DLD1 (cell line): ENCODE measurements around the gene EPS8L1.
"Not testable (repeated sequence)": the region's sequence is repeated elsewhere in the genome, so short reads cannot be mapped to it uniquely, and the experiment has no call there.

Experiments
- in situ Hi-C: cut with HindIII; loops from 2 replicates; pipeline ENCODE4 v1.10.0; 2017; ENCODE audit warnings: low sequenced_read_pairs

The EPS8L1 gene

DNA sequence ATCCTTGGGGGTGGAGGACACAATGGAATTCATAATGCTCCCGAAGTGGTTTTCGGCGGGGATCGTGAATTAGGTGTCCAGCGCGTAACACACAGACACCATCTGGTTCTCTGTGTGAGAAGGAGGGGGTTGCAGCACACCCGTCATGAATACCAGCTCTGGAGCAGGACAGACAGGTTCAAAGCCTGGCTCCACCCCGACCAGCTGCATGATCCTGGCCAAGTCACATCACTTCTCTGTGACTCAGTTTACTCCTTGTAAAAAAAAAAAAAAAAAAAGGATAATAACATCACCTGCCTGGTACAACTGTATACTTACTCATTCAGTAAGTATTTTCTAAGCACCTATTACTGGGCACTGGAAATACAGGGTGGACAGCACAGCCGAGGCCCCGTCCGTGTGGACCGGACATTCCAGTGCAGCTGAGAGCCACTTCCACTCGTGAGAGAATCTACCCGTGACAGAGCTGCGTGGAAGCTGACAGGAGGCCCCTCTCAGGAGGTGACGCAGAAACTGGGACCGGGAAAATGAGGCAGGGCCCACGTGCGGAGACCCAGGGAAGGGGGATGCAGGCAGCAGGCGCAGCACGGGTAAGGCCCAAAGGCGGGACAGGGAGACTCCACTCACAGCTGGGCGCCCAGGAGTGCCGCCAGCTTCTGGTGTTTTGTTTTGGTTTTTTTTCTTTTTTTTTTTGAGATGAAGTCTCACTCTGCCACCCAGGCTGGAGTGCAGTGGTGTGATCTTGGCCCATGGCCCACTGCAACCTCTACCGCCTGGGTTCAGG lies 24.7 kb upstream of the EPS8L1 start:
- in situ Hi-C loops: no loop called here

DNA sequence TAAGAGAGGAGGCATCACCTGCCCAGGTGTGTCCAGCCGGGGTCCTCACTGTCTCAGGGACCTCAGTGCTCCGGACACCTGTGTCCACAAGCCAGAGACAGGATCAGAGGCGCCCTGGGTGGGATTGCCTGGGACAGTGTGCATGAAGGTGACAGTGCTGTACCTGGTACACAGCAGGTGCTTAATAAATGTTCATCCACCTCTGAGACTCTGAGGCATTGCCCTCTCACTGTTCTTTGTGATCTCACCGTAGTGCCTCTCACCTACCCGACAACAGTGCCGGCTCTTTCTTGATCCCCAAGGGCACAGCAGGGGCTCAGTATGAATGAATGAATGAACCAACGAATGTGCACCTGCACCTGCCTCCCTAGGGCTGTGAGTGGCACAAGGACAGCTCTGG lies 21.9 kb upstream of the EPS8L1 start:
- in situ Hi-C loops: no loop called here

DNA sequence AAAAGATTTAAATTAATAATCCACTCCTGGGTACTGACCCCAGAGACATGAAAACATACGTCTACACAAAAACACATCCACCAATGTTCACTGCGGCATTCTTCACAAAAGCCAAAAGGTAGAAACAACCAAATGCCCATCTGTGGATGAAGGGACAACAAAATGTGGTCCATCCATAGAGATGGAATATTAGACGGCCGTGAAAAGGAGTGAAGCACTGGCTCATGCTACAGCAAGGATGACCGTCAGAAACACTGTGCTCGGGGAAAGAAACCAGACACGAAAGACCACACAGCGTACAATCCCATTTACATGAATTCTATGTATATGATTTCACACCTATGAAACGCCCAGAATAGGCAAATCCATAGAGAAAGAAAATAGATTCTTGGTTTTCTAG lies 18.8 kb upstream of the EPS8L1 start:
- in situ Hi-C loops: no loop called here

DNA sequence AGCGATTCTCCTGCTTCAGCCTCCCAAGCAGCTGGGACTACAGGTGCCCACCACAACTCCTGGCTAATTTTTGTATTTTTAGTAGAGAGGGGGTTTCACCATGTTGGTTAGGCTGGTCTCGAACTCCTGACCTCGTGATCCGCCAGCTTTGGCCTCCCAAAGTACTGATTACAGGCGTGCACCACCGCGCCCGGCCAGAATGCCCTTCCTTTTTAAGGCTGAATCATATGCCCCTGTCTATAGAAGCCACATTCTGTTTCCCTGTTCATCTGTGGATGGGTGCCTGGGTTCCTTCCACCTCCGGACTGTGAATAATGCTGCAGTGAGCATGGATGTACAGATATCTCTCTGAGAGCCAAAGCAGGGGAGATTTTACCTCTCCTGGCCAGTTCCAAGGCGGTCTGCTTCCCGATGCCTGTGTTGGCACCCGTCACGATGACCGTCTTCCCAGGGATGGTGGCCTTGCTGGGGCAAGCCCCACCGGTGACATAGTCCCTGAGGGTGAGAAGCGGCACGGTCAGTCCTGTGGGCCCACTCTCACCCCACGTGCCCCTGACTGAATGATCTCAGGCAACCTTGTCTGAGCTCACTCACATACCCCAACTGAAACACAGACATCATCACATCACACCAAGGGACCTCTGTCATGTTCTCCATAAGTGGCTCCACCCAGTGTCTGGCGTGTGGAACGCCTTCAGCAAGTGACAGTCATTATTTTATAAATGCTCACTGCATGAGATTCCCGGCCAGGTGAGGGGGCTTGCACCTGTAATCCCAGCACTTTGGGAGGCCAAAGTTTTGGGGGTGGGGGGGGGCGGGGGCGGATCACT lies 16.7 kb upstream of the EPS8L1 start:
- in situ Hi-C loops: no loop called here

DNA sequence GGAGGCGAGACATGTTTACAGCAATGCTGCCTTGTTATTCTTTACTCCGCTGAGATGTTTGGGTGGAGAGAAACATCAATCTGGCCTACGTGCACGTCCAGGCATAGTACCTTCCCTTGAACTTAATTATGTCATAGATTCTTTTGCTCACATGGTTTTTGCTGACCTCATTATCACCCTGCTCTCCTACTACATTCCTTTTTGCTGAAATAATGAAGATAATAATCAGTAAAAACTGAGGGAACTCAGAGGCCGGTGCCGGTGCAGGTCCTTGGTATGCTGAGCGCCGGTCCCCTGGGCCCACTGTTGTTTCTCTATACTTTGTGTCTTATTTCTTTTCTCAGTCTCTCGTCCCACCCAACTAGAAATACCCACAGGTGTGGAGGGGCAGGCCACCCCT lies 15.4 kb upstream of the EPS8L1 start:
- in situ Hi-C loops: not testable (repeated sequence)

DNA sequence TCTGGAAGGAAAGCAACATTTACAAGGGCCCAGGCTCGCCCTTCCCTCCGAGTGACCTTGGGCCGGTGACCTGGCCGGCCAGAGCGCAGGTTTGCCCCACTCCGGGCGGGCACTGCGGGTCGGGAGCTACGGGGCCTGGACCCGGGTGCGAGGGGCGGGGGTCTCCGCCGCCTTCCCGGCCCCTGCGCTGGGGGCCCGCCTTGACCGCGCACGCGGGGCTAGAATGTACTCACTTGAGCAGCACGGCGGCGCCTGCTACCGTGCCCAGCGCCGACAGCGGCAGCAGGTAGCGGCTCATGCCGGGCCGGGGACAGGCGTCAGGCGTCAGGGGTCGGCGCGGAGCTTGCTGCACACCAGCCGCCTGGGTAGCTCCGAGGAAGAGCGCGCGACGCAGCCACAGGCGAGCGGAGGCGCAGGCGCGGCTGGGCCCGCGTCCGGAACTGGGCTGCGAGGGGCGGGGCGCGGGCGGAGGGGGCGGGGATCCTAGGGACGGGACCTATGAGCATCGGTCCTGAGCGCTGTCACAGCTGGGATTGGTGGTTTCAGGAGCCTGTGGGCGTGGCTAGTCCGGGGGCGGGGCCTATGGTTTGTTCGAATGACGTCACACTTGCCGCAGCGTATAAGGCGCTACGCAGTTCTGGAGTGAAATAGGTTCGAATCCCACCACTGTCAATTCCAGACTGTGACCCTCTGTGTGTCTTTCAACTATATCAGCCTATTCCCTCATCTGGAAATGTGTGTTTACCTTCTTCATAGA lies 12.8 kb upstream of the EPS8L1 start, which contains the start of gene RDH13:
Gene RDH13, minus strand, starts transcription at position 414 of the 757 bp plus-strand sequence. Its CDS starts 116 bp downstream, at position 298.
- in situ Hi-C loops: no loop called here

DNA sequence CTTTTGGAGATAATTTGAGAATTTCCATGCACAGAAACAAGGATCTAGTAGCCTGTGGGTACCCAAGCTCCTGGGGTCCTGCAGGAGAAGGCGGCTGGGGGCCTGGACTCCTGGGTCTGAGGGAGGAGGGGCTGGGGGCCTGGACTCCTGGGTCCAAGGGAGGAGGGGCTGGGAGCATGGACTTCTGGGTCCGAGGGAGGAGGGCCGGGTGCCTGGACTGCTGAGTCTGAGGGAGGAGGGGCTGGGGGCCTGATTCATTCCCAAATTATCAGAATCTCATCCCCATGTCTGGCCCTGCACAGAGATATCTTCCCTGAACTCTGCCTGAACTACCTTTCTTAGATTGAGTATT lies 12.2 kb upstream of the EPS8L1 start:
- in situ Hi-C loops: no loop called here

DNA sequence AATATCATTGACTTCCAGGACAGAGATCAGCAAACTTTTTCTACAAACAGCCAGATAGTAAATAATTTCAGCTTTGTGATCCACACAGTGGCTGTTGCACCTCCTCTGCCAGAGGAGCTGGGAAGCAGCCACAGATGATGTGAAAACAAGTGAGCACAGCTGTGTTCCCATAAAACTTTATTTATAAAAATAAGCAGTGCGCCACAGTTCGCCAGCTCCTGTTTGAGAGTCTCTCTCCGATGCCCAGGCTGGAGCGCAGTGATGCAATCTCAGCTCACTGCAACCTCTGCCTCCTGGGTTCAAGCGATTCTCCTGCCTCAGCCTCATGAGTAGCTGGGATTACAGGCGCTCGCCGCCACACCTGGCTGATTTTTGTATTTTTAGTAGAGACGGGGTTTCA lies 10.2 kb upstream of the EPS8L1 start:
- in situ Hi-C loops: not testable (repeated sequence)

DNA sequence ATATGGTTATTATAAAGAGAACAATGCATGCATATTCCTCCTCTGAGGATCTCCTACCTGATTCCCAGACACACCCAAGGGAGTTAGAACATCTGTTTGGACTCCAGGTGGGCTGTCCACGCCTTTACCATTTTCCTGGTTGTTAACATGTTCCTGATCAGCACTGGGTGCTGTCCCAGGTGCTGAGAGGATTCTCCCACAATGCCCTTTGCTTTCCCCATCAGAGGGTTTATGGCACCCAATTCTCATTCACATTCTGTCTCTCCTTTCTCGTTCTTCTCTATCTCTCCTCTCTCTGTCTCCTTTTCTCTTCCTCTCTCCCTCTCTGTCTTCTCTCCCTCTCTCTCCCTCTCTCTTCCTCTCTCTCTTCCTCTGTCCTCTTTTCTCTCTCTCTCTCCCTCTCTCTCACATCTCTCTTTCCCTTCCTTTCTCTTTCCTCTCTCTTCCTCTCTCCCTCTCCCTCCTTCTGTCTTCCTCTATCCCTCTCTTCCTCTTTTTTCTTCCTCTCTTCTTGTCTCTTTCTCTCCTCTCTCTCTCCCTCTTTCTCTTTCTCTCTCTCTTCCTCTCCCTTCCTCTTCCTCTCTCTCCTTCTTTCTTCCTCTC lies 9.5 kb upstream of the EPS8L1 start:
- in situ Hi-C loops: no loop called here

DNA sequence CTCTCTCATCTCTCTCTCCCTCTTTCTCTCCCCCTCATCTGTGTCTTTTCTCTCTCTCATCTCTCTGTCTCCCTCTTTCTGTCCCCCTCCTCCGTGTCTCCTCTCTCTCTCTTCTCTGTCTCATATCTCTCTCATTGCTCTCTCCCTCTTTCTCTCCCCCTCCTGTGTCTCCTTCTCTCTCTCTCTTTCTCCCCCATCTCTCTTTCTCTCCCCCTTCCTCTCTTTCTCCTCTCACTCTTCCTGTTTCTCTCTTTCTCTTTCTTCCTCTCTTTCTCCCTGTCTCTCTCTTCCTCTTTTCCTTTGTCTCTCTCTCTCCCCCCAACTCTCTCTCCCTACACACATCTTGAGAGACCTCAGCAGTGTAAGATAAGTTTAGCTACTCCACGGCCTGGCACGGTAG lies 7.8 kb upstream of the EPS8L1 start:
- in situ Hi-C loops: no loop called here

DNA sequence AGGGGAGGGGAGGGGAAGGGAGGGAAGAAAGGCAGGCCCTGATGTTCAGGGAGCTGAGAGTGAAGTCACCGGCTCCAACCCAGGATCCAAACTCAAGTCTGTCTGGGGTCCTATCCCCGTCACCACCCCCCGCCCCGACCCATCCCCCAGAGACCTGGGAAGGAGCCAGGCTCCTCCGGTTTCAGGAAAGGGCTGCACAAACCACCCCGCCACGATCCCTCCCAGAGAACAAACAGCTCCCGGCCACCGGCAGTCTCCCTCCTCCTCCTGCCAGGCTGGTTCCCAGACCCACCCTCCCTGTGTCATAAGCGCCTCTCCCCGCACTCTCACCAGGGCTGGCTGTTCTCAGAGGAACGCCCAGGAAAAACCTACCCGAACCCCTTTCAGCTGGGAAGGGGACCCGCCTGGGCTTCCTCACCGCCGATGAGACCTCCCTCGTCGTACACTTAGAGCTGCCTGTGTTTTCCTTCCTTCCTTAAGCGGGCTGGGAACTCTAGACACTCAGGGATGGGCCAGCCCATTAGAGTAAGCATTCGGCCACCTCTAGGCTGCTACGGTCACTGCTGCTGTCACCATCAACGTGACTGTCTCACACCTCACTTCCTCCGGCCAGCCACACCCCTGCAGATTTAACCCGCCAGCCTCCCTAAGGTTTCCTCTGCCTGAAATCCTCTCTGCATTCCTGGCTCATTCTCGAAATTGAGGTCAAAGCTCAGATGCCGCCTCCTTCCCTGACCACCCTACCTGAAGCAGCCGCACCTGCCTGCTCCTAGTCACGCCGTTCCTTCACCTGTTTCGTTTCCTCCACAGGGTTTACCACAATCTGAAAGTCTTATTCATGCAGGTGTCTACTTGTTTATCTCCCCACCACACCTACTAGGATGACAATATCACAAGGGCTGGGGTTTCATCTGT lies 6.5 kb upstream of the EPS8L1 start:
- in situ Hi-C loops: no loop called here

DNA sequence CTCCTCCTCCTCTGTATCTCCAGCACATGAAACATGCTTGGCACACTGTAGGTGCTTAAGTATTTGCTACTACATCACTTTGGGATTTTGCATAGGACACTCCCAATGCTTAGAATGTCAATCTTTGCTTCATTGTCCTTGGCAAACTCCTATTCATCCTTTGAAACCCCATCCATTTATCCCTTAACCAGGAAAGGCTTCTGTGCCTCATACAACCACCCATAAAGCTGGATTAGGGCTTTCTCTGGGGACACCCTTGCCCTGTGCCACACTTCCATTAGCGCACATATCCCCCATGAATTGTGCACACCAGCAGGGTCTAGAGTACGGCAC lies 5.8 kb upstream of the EPS8L1 start:
- in situ Hi-C loops: no loop called here

DNA sequence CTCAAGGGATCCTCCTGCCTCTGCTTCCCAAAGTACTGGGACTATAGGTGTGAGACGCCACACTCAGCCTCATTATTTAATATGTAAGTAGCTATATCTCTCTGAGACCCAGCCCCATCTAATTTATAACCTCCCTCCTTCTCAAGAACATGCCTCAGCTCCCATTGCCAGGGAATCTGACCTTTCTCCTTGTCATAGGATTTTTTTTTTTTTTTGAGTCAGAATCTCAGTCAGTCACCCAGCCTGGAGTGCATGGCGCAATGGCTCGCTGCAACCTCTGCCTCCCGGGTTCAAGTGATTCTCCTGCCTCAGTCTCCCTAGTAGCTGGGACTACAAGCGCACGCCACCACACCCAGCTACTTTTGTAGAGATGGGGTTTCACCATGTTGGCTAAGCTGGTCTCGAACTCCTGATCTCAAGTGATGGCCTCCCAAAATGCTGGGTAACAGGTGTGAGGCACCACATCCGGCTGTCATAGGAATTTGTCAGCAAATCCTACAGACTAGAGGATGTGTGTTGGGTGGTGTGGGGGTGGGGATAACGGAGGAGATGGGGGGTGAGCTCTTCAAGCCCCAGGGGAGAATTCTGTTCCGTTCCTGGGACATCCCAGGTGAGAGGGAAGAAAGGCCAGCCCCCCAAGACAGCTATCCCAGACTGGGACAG lies 5.1 kb upstream of the EPS8L1 start:
- in situ Hi-C loops: no loop called here

DNA sequence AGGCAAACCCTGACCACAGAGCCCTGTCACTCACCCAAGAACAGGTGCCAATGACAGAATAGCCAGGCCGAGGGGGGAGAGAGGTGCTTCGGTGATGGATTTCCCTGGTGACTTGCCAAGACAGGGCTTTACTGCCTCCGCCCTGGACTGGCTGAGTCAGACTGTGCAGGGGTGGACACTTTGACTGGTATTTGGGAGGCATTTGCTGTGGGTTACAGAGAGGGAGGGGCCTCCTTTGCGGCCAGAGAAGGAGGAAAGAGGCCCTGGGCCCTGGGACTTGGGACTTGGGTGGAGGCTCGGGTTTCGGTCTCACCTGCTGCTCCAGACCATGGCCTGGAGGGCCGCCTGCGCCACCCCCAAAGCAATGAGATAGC lies 4.6 kb upstream of the EPS8L1 start:
- in situ Hi-C loops: no loop called here

DNA sequence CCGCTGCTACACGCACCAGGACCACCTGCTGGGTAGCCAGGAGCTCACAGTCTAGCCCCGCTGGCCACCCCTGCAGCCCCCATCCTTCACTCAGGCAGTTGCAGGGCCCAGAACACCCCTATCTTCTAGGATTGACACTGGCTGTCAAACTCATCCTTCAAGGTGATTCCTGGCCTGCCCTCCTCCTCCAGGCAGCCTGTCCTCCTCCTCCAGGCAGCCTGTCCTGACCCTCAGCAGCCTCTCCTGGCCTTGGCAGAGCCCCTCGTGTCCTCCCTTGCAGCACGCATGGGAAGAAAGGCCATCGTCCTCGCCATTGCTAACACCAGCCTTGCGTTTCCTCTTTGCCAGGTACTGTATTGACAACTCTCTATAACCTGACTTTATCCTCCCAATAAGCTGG lies 3.8 kb upstream of the EPS8L1 start:
- in situ Hi-C loops: no loop called here

DNA sequence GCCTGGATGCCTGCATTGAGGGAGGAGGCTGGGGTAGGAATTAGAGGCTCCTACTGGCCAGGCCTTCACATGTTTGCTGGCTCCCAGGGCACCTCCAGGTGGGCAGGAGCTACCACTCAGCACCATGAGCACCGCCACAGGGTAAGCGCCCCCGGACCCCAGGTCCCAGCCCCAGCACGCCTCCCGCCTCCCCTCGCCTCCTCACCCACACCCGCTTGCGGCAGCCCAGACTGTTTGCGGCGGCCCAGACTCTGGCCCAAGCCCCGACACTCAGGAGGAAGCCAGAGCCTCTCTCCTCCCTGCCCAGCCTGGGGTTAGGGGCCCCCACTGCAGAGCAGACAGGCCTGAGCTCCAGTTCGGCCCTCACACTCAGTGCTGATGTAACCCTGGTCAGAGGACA lies 652 bp downstream of the EPS8L1 start:
- in situ Hi-C loops: no loop called here

DNA sequence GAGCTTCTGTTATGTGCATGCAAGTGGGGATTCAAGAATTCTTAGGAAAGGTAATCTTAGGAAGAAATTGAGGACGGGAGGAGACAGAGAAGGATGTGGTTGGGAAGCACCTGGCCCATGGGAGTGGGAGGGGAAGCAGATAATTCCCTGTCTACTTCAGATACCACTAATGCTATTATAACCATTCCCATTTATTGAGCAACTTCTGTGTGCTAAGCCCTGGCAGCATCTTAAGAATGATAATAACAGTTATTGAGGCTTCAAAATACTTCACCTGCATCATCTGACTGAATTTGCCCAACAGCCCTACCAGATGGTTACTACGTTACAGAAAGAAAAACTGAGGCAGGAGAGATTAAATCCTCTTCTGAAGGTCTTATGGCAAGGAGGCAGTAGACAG lies 1.4 kb downstream of the EPS8L1 start:
- in situ Hi-C loops: no loop called here

DNA sequence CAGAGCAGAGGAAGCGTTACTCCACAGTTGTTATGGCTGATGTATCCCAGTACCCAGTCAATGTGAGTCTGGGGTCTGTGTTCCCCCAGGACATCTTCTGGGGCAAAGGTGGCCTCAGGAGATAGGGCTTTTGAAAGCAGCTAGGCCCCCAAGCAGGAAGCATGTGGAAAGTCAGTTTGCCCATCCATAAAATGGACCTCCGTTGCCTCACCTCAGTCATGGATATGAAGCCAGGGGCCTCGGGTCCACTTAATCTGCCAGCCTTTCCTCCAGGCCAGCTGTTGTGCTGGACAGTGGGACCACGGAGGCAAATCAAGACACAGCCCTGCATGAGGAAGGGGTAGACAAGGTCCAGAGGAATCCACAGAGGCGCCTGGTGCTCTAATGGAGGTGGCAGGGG lies 3.3 kb downstream of the EPS8L1 start:
- in situ Hi-C loops: no loop called here

DNA sequence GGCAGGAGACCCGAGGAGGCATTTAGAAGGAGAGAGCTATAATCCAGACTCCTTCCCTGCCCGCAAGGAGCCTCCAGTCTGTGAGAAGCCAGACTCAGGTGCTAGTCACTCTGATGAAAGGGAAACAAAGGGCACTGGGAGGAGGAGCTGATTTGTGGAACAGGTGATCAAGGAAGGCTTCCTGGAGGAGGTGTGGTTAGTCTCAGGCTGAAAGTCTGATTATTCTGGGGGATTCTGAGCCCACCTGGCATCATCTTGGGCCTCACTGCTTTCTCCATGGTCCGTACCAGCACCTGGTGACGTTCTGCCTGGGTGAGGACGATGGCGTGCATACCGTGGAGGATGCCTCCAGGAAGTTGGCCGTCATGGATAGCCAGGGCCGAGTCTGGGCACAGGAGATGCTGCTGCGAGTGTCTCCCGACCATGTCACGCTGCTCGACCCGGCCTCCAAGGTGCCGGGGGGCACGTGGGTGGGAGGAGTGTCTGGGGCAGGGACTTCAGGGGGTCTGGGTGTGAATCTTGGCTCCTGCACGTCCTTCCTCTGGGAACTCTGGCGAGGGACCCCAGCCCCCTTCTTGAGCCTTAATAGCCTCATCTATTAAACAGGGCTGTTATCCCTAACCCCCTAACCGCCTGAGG lies 3.9 kb downstream of the EPS8L1 start:
- in situ Hi-C loops: no loop called here
